GM20431 (cell line): ENCODE measurements around the gene DNMT3A.

Source experiments
- in situ Hi-C: fragments of 300-500 bp; cut with MseI, MboI; formaldehyde crosslinking; loops from one replicate; pipeline ENCODE4 v1.15.0; 2020; ENCODE audit warnings: low sequenced_read_pairs; ENCODE audit not compliant: unreplicated experiment

DNMT3A gene

GRCh38 chr2:25347846-25348245, 6.1 kb upstream of the DNMT3A start:
- in situ Hi-C loops, result no loop called here

GRCh38 chr2:25347205-25347815, 5.6 kb upstream of the DNMT3A start:
- in situ Hi-C loops, result no loop called here

GRCh38 chr2:25343187-25343825, 1.6 kb upstream of the DNMT3A start:
- in situ Hi-C loops, result no loop called here

GRCh38 chr2:25342372-25343186, 854 bp upstream of the DNMT3A start:
- in situ Hi-C loops, result no loop called here

- in situ Hi-C loops, result no loop called here
These were observed 556 bp downstream of the DNMT3A start for GRCh38 chr2:25341011-25341727.

- in situ Hi-C loops, result no loop called here
These were observed 1.4 kb downstream of the DNMT3A start for GRCh38 chr2:25340181-25340921.

GRCh38 chr2:25339791-25340180, 1.9 kb downstream of the DNMT3A start:
- in situ Hi-C loops, result no loop called here

GRCh38 chr2:25339211-25339674, 2.5 kb downstream of the DNMT3A start:
- in situ Hi-C loops, result no loop called here

GRCh38 chr2:25338401-25338800, 3.3 kb downstream of the DNMT3A start:
- in situ Hi-C loops, result no loop called here

- in situ Hi-C loops, result no loop called here
These were observed 3.8 kb downstream of the DNMT3A start for GRCh38 chr2:25337891-25338290.

GRCh38 chr2:25337276-25337675, 4.4 kb downstream of the DNMT3A start:
- in situ Hi-C loops, result no loop called here

- in situ Hi-C loops, result no loop called here
These were observed 5.3 kb downstream of the DNMT3A start for GRCh38 chr2:25336383-25336841.

- in situ Hi-C loops, result no loop called here
These were observed 5.8 kb downstream of the DNMT3A start for GRCh38 chr2:25335971-25336370.

GRCh38 chr2:25335204-25335603, 6.5 kb downstream of the DNMT3A start:
- in situ Hi-C loops, result no loop called here

GRCh38 chr2:25334482-25334881, 7.2 kb downstream of the DNMT3A start:
- in situ Hi-C loops, result no loop called here

GRCh38 chr2:25333981-25334380, 7.7 kb downstream of the DNMT3A start:
- in situ Hi-C loops, result no loop called here

GRCh38 chr2:25332571-25332970, 9.2 kb downstream of the DNMT3A start:
- in situ Hi-C loops, result no loop called here

- in situ Hi-C loops, result no loop called here
These were observed 9.9 kb downstream of the DNMT3A start for GRCh38 chr2:25331686-25332365.

- in situ Hi-C loops, result no loop called here
These were observed 10.8 kb downstream of the DNMT3A start for GRCh38 chr2:25330937-25331336.
